Common myeloid progenitor, CD34-positive (primary cell): ENCODE measurements around the gene NANOS3. TPM values are rescaled to one million over a fixed set of nuclear protein-coding genes. Genes with fewer than 3 reads are reported as not detected.

Experiments used
- CTCF ChIA-PET: fragments of 350-600 bp; sonication (Branson Sonifier 250); formaldehyde crosslinking; loops from one replicate; lab custom pipeline; 2021; ENCODE audit warnings: antibody characterized with exemption; lab: Charles Lee
- POLR2A ChIA-PET: fragments of 350-600 bp; sonication (Branson Sonifier 250); formaldehyde crosslinking; loops from one replicate; lab custom pipeline; 2021; ENCODE audit warnings: antibody characterized with exemption; lab: Charles Lee
- DNase-seq, 3 donors: peaks; one replicate each; pipeline versions ENCODE4 v3.0.0 to v3.0.0-alpha.2; 2013
- H3K27ac ChIP-seq, 2 experiments: 1 replicate in 1 of 2; 2 replicates in 1 of 2; pipeline ENCODE4 v1.7.0; 2013; ENCODE audit warnings: inconsistent platforms in 2 of 2, low read length in 2 of 2, mild to moderate bottlenecking in 2 of 2, low read depth in 1 of 2, moderate library complexity in 1 of 2; ENCODE audit not compliant: severe bottlenecking in 2 of 2, insufficient read depth in 1 of 2, poor library complexity in 1 of 2
- H3K27me3 ChIP-seq, 5 experiments: replicated peaks in 2 of 5; 1 replicate in 3 of 5; 2 replicates in 2 of 5; pipeline versions ENCODE4 v1.6.1 to v1.7.0; 2013; ENCODE audit warnings: low read length in 4 of 5, mild to moderate bottlenecking in 2 of 5, moderate library complexity in 2 of 5, inconsistent platforms in 1 of 5; ENCODE audit not compliant: insufficient read depth in 5 of 5, control insufficient read depth in 4 of 5
- H3K36me3 ChIP-seq, 4 experiments: 1 replicate in 2 of 4; 2 replicates in 2 of 4; pipeline versions ENCODE4 v1.6.1 to v1.7.0; 2013; ENCODE audit warnings: low read length in 3 of 4, control low read depth in 1 of 4, mild to moderate bottlenecking in 1 of 4; ENCODE audit not compliant: control insufficient read depth in 4 of 4, insufficient read depth in 4 of 4
- H3K4me1 ChIP-seq, 4 experiments: 1 replicate in 3 of 4; 2 replicates in 1 of 4; pipeline versions ENCODE4 v1.6.1 to v1.7.1; 2013; ENCODE audit warnings: low read length in 3 of 4, mild to moderate bottlenecking in 3 of 4, control low read depth in 1 of 4, inconsistent platforms in 1 of 4, moderate library complexity in 1 of 4; ENCODE audit not compliant: control insufficient read depth in 4 of 4, insufficient read depth in 4 of 4; ENCODE audit errors: control extremely low read depth in 1 of 4
- H3K4me3 ChIP-seq, 7 experiments: 1 replicate in 4 of 7; 2 replicates in 3 of 7; pipeline versions ENCODE4 v1.5.1 to v1.7.0; 2013; ENCODE audit warnings: mild to moderate bottlenecking in 7 of 7, low read length in 6 of 7, moderate library complexity in 6 of 7, inconsistent platforms in 2 of 7, low read depth in 2 of 7, control low read depth in 1 of 7; ENCODE audit not compliant: insufficient read depth in 4 of 7, control insufficient read depth in 1 of 7; ENCODE audit errors: extremely low read depth in 1 of 7
- H3K9me3 ChIP-seq, 5 experiments: 1 replicate in 4 of 5; 2 replicates in 1 of 5; pipeline versions ENCODE4 v1.6.1 to v1.7.1; 2013; ENCODE audit warnings: low read length in 4 of 5, mild to moderate bottlenecking in 2 of 5, inconsistent platforms in 1 of 5, low read depth in 1 of 5, moderate library complexity in 1 of 5; ENCODE audit not compliant: control insufficient read depth in 4 of 5, insufficient read depth in 2 of 5; ENCODE audit errors: control extremely low read depth in 1 of 5
- WGBS: methylation state at CpG from one replicate; pipeline ENCODE4 v1.1.5; 2013; ENCODE audit not compliant: insufficient coverage; 5-methylcytosine and 5-hydroxymethylcytosine counted together
- polyA plus RNA-seq: library from polyadenylated mRNA; unstranded; fragments of 120-200 nt; gene quantifications from one replicate; pipeline ENCODE4 v1.2.1, GENCODE V29; 2013

Gene NANOS3
- polyA plus RNA-seq = 2.9 TPM

- H3K9me3 ChIP-seq = no peaks in the 10 kb centered on the region
- no peaks in the 10 kb centered on the region for H3K27me3 ChIP-seq
- H3K4me3 ChIP-seq = no peak within 1 kb of the TSS
- CTCF ChIA-PET = interaction anchor here (1.4 to 1.7 kb wide), 3 partner anchors 35 to 165 kb away, joined by 3 to 7 read pairs (median 6); partner anchors contain the start of gene IL27RA
- POLR2A ChIA-PET = no interaction called here
- H3K36me3 ChIP-seq = peaks cover 0 to 4% (median 0%) of the 10 kb centered on the region in 4 experiments
- 17% methylated on average over 1 of the region's 5 CpGs for WGBS
- H3K27ac ChIP-seq = no peak within 1 kb of the TSS
- H3K4me1 ChIP-seq = peaks cover 0 to 43% (median 32%) of the 10 kb centered on the region in 4 experiments
- DNase-seq = no peak
Measured at GRCh38 chr19:13876834-13877233, at the start of gene NANOS3. TSS of gene NANOS3 (plus strand) at chr19:13877134. CDS start at chr19:13877249, 115 bp downstream.

- WGBS = 85% methylated on average over 2 of the region's 4 CpGs
- DNase-seq = no peak
- Histone ChIP-seq H3K27ac (no peak overlapping the region), H3K27me3 (no peaks in the 10 kb centered on the region), H3K36me3 (peaks cover 4 to 54% (median 12%) of the 10 kb centered on the region in 4 experiments), H3K4me3 (no peak overlapping the region), H3K9me3 (no peaks in the 10 kb centered on the region), H3K4me1 (no peaks in the 10 kb centered on the region)
- CTCF ChIA-PET = interaction anchor here (0.7 to 1.7 kb wide), 7 partner anchors 8 to 236 kb away, joined by 3 to 8 read pairs (median 5); no protein-coding TSS in a partner anchor
- POLR2A ChIA-PET = interaction anchor here (0.6 to 1.1 kb wide), 5 partner anchors 9 to 36 kb away, joined by 3 to 4 read pairs (median 3); partner anchors contain the start of gene ZSWIM4
Measured at GRCh38 chr19:13827656-13828055, 49.3 kb upstream of the NANOS3 start.

- no peak overlapping the region for H3K27ac ChIP-seq
- no peak overlapping the region for H3K4me3 ChIP-seq
- CTCF ChIA-PET = interaction anchor here (1.1 to 1.3 kb wide), 2 partner anchors 33 to 46 kb away, joined by 3 to 5 read pairs; no protein-coding TSS in a partner anchor
- DNase-seq = peak in 2 of 3 donors; percentile 65 to 68
- H3K9me3 ChIP-seq = no peaks in the 10 kb centered on the region
- H3K36me3 ChIP-seq = peaks cover 0 to 53% (median 17%) of the 10 kb centered on the region in 4 experiments
- H3K27me3 ChIP-seq = no peaks in the 10 kb centered on the region
- H3K4me1 ChIP-seq = peaks cover 5 to 24% (median 20%) of the 10 kb centered on the region in 4 experiments
- POLR2A ChIA-PET = no interaction called here
- 97% methylated on average over 47 of the region's 47 CpGs for WGBS
Measured at GRCh38 chr19:13830114-13830740, 46.7 kb upstream of the NANOS3 start.

- H3K4me1 ChIP-seq = peaks cover 5 to 31% (median 27%) of the 10 kb centered on the region in 4 experiments
- H3K4me3 ChIP-seq = no peak overlapping the region
- no peaks in the 10 kb centered on the region for H3K27me3 ChIP-seq
- POLR2A ChIA-PET = no interaction called here
- peak in 2 of 3 donors; percentile 82 to 84 for DNase-seq
- peaks cover 0 to 51% (median 19%) of the 10 kb centered on the region in 4 experiments for H3K36me3 ChIP-seq
- H3K9me3 ChIP-seq = no peaks in the 10 kb centered on the region
- CTCF ChIA-PET = interaction anchor here (1.1 kb wide), 1 partner anchor 32 kb away, joined by 5 read pairs; no protein-coding TSS in a partner anchor
- 97% methylated on average over 23 of the region's 32 CpGs for WGBS
- H3K27ac ChIP-seq = no peak overlapping the region
Measured at GRCh38 chr19:13830741-13831536, 46.0 kb upstream of the NANOS3 start.

GRCh38 chr19:13831537-13832467 is 45.1 kb upstream of the NANOS3 start:
- ChIA-PET CTCF (interaction anchor here (1.0 to 10.5 kb wide), 3 partner anchors 11 to 45 kb away, joined by 3 to 147 read pairs (median 14); no protein-coding TSS in a partner anchor), POLR2A (interaction anchor here (12.6 kb wide), 1 partner anchor 32 kb away, joined by 555 read pairs; no protein-coding TSS in a partner anchor)
- DNase-seq = peak in 2 of 3 donors; percentile 71 to 75
- Histone ChIP-seq H3K9me3 (no peaks in the 10 kb centered on the region), H3K27ac (no peak overlapping the region), H3K36me3 (peaks cover 0 to 50% (median 19%) of the 10 kb centered on the region in 4 experiments), H3K4me1 (peaks cover 5 to 39% (median 36%) of the 10 kb centered on the region in 4 experiments), H3K27me3 (no peaks in the 10 kb centered on the region), H3K4me3 (no peak overlapping the region)
- 97% methylated on average over 12 of the region's 22 CpGs for WGBS
